Osteoblast (primary cell): ENCODE measurements around the gene FGFR4. TPM values are rescaled to one million over a fixed set of nuclear protein-coding genes. Genes with fewer than 3 reads are reported as not detected.

Experiments used
- DNase-seq: peaks from one replicate; pipeline ENCODE4 v3.0.0; 2011; ENCODE audit warnings: low spot score, mixed read lengths; ENCODE audit not compliant: insufficient read length; ENCODE audit errors: missing footprints
- H2AFZ ChIP-seq: 2 replicates; pipeline ENCODE4 v1.6.0; 2011; ENCODE audit warnings: mild to moderate bottlenecking, low read length
- H3K27ac ChIP-seq: 2 replicates; pipeline ENCODE4 v1.5.1; 2011; ENCODE audit warnings: mild to moderate bottlenecking, low read depth, low read length, moderate library complexity
- H3K27me3 ChIP-seq: 2 replicates; pipeline ENCODE4 v1.6.0; 2012; ENCODE audit warnings: mild to moderate bottlenecking, control low read depth, inconsistent platforms, low read length, moderate library complexity; ENCODE audit not compliant: insufficient read depth
- H3K36me3 ChIP-seq: 2 replicates; pipeline ENCODE4 v1.5.1; 2011; ENCODE audit warnings: mild to moderate bottlenecking, low read length, control low read depth, moderate library complexity; ENCODE audit not compliant: insufficient read depth
- H3K4me1 ChIP-seq: 2 replicates; pipeline ENCODE4 v1.5.1; 2011; ENCODE audit warnings: mild to moderate bottlenecking, low read length, control low read depth, moderate library complexity; ENCODE audit not compliant: insufficient read depth
- H3K4me2 ChIP-seq: 2 replicates; pipeline ENCODE4 v1.6.0; 2011; ENCODE audit warnings: mild to moderate bottlenecking, low read length; ENCODE audit not compliant: insufficient read depth
- H3K4me3 ChIP-seq: fragments of 200-600 bp; sonication (generic); 3 replicates; pipeline ENCODE4 v1.5.1; 2012; ENCODE audit warnings: mild to moderate bottlenecking, low read length, inconsistent platforms; ENCODE audit not compliant: insufficient read depth
- H3K79me2 ChIP-seq: 2 replicates; pipeline ENCODE4 v1.6.0; 2012; ENCODE audit warnings: mild to moderate bottlenecking, low read length, control low read depth, inconsistent platforms; ENCODE audit not compliant: insufficient read depth
- H3K9me3 ChIP-seq: 2 replicates; pipeline ENCODE4 v1.5.1; 2011; ENCODE audit warnings: low read depth, low read length, control low read depth
- H4K20me1 ChIP-seq: 2 replicates; pipeline ENCODE4 v1.6.0; 2012; ENCODE audit warnings: mild to moderate bottlenecking, low read length, control low read depth; ENCODE audit not compliant: insufficient read depth
- total RNA-seq: library from RNA; depleted of rRNA; stranded (reverse); fragments of >200 nt; gene quantifications from 2 replicates; pipeline ENCODE4 v1.2.3, GENCODE V29; 2012
- TF ChIP-seq, protein P1 (sequence below): IDR thresholded peaks from 2 replicates; pipeline ENCODE4 v1.5.1; 2011; ENCODE audit warnings: mild to moderate bottlenecking, low read depth, low read length, moderate library complexity; ENCODE audit errors: extremely low read depth

The FGFR4 gene
- total RNA-seq, 1 donor = 1.1 TPM

DNA sequence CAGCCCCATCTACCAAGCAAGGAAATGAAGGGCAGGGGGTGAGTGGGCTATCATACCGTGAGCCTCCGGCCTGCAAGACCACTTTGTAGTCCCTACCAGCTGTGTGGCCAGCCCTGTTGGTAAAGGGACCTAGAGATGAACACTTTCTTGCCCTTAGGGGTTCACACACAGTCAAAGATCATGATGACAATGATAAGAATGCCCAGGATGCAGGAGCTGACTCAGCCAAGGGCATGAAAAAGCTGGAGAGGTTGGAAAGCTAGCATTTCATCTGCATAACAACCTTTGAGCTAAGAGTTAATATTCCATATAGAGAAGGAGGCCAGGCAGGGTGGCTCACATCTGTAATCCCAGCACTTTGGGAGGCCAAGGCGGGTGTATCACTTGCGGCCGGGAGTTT is 19.2 kb upstream of the FGFR4 start:
- no peaks in the 10 kb centered on the region for H3K9me3 ChIP-seq
- DNase-seq = no peak
- H4K20me1 ChIP-seq = peaks cover 6% of the 10 kb centered on the region
- no peak overlapping the region for H3K27ac ChIP-seq
- TF ChIP-seq, protein P1, sequence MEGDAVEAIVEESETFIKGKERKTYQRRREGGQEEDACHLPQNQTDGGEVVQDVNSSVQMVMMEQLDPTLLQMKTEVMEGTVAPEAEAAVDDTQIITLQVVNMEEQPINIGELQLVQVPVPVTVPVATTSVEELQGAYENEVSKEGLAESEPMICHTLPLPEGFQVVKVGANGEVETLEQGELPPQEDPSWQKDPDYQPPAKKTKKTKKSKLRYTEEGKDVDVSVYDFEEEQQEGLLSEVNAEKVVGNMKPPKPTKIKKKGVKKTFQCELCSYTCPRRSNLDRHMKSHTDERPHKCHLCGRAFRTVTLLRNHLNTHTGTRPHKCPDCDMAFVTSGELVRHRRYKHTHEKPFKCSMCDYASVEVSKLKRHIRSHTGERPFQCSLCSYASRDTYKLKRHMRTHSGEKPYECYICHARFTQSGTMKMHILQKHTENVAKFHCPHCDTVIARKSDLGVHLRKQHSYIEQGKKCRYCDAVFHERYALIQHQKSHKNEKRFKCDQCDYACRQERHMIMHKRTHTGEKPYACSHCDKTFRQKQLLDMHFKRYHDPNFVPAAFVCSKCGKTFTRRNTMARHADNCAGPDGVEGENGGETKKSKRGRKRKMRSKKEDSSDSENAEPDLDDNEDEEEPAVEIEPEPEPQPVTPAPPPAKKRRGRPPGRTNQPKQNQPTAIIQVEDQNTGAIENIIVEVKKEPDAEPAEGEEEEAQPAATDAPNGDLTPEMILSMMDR = no peak
- H3K79me2 ChIP-seq = no peaks in the 10 kb centered on the region
- H3K4me2 ChIP-seq = no peak overlapping the region
- H3K4me3 ChIP-seq = no peak overlapping the region
- H2AFZ ChIP-seq = no peak overlapping the region
- peaks cover 3% of the 10 kb centered on the region for H3K4me1 ChIP-seq
- H3K36me3 ChIP-seq = peaks cover 27% of the 10 kb centered on the region
- no peaks in the 10 kb centered on the region for H3K27me3 ChIP-seq

DNA sequence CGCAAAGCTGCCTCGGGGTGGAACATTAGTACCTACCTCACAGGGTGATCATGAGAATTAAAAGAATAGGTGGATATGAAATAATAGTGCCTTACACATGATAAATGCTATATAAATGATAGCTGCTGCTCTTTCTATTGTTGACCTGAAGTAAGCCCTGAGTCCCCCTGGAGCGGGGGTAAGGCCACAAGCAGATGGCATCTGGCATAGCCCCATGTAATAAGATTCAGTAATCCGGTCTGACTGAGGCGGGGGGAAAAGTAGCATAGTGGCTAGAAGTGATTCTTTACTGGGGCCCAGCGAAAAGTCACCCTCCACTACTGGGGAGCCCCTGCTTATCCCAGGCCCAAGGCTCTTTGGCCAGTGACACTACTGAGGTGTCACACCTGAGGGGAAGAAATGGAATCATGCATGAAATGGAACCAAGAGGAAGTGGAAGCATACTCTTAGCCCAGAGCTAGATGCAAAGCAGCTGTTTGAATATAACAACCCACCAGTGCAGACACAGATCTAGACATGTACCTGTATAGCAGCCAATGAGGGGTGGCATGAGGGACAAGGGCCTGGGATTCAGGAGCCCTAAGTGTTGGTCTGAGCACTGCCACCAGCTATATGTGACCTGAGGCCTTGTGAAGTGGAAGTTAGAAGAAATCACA is 16.1 kb upstream of the FGFR4 start:
- no peak overlapping the region for H2AFZ ChIP-seq
- no peaks in the 10 kb centered on the region for H3K9me3 ChIP-seq
- no peaks in the 10 kb centered on the region for H3K79me2 ChIP-seq
- no peak overlapping the region for H3K4me2 ChIP-seq
- no peak overlapping the region for H3K4me3 ChIP-seq
- DNase-seq = no peak
- H4K20me1 ChIP-seq = peaks cover 6% of the 10 kb centered on the region
- peaks cover 3% of the 10 kb centered on the region for H3K4me1 ChIP-seq
- TF ChIP-seq, protein P1 = no peak
- no peak overlapping the region for H3K27ac ChIP-seq
- H3K27me3 ChIP-seq = no peaks in the 10 kb centered on the region
- H3K36me3 ChIP-seq = peaks cover 12% of the 10 kb centered on the region

DNA sequence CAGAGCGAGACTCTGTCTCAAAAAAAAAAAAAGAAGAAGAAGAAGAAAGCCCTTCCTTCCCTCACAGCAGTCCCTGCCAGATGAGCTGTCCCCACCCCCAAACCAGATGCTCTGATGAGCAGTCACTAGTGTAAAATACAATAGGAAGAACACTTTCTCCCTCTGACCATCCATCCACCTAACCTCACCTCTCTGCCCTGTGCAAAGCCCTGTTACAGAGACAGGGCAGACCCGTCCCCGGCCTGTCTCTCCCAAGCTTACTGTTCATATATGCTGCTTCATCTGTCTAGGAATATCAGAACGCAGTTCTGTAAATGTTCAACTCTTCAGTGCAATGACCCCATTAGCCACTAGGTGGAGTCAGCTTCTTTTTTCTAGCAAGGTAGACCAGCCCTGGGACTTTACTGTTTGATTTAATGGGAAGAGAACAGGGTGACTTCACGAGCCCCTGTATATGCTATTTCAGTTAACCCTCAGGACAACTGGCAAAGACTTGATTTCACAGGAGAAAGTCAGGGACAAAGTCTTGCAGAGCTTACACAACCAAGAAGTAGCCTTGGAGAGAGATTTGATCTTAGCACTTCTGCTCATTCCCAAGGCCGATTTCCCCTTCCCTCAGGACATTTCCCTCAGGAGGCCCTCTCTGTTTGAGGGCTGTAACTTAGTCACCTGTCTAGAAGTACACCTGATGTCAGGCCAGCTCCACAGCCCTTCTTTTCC is 14.9 kb upstream of the FGFR4 start:
- H3K27ac ChIP-seq = no peak overlapping the region
- H3K4me2 ChIP-seq = peak overlapping the region; percentile 69
- TF ChIP-seq, protein P1 = peak; percentile 90
- no peaks in the 10 kb centered on the region for H3K27me3 ChIP-seq
- no peaks in the 10 kb centered on the region for H3K79me2 ChIP-seq
- H2AFZ ChIP-seq = peak overlapping the region; percentile 69
- H3K36me3 ChIP-seq = peaks cover 4% of the 10 kb centered on the region
- peaks cover 6% of the 10 kb centered on the region for H4K20me1 ChIP-seq
- H3K4me3 ChIP-seq = peak overlapping the region; percentile 31
- no peaks in the 10 kb centered on the region for H3K9me3 ChIP-seq
- H3K4me1 ChIP-seq = peaks cover 3% of the 10 kb centered on the region
- peak; percentile 91 for DNase-seq

DNA sequence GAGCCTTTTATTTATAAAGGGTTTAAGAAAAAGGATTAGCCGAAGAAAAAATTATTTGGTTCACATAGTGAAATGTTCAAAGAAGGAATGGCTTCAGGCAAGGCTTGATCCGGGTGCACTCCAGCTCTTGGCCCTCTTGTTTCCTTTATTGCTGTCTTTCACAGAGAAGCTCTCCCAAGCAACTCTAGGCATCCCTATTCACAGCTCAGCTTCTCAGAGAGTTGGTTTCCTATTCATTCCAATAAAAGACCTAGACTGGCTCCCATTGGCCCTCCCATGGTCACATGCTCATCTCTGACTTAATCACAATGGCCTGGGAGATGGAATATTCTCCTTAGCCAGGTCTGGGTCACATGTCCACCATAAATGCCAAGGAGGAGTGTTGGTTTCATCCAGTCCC is 9.4 kb upstream of the FGFR4 start:
- Histone ChIP-seq H3K27ac (no peak overlapping the region), H4K20me1 (peaks cover 1% of the 10 kb centered on the region), H3K27me3 (peaks cover 24% of the 10 kb centered on the region), H3K9me3 (no peaks in the 10 kb centered on the region), H3K4me1 (no peaks in the 10 kb centered on the region), H3K79me2 (no peaks in the 10 kb centered on the region), H3K4me3 (no peak overlapping the region), H3K36me3 (no peaks in the 10 kb centered on the region), H2AFZ (no peak overlapping the region), H3K4me2 (no peak overlapping the region)
- DNase-seq = no peak
- TF ChIP-seq, protein P1 = no peak
